HG02885 (cell line): ENCODE results near the gene PURA.
A peak's percentile ranks its signal among the peaks of the same experiment; 100 is the strongest.

Experiments used
- ATAC-seq: cut with Tn5 transposase; IDR thresholded peaks from one replicate; pipeline ENCODE4 v1.9.1; 2021; ENCODE audit warnings: mild to moderate bottlenecking; ENCODE audit not compliant: unreplicated experiment, poor library complexity

PURA gene

DNA sequence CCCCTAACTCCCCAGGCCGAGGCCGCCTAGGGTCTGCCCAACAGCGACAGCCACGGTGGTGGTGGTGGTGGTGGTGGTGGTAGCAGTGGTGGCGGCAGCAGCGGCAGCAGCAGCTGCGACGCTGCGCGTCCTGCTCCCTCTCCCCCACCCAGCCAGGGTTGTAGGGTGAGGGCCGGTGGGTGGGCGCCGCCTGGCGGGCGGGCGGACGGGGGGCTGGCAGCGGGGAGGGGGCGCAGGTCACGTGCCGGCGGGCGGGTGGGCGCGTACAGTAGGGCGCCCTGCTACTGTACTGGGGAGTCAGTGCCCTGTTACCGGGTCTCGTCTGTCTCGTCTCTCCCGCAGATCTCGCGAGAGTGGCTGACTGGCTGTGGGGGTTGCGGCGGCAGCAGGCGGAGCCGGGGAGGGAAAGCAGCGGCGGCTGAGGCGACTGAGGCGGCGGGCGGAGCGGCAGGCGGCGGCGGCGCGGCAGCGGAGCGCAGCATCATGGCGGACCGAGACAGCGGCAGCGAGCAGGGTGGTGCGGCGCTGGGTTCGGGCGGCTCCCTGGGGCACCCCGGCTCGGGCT lies at the start of gene PURA:
PURA (plus strand) TSS at position 411 of the 565 bp plus-strand sequence; CDS start at position 484, 73 bp downstream.
- ATAC-seq: peak; percentile 90

DNA sequence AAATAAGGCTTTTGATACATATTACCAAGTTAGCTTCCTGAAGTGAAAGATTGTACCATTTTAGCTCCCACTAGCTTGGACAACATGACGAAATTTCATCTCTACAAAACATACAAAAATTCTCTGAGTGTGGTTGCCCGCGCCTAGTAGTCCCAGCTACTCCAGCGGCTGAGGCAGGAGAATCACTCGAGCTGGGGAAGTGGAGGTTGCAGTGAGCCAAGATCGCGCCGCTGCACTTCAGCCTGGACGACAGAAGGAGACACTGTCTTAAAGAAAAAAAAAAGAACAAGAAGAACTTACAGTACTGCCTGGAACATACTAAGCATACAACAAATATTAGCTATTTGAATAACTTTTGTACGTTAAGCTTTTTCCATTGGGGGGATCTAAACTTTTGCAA lies 41.1 kb upstream of the PURA start:
- no peak for ATAC-seq

DNA sequence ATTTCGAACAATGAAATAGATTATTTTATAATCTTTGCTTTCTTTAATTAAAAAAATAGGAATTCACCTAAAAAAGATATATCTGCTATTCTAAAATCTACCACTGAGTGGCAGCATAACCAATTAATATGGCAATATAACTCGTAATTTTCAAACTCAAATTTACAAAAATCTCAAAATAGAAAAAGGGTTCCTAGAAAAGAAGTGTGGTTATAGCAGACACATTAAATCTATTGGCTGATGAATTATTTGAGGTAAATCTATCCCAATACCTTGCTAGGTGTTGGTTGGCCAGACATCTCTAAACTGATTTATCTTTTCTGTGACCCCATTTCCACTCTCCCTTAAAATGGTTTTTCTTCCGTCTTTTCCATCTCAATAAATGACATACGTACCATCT lies 40.6 kb upstream of the PURA start:
- no peak for ATAC-seq

DNA sequence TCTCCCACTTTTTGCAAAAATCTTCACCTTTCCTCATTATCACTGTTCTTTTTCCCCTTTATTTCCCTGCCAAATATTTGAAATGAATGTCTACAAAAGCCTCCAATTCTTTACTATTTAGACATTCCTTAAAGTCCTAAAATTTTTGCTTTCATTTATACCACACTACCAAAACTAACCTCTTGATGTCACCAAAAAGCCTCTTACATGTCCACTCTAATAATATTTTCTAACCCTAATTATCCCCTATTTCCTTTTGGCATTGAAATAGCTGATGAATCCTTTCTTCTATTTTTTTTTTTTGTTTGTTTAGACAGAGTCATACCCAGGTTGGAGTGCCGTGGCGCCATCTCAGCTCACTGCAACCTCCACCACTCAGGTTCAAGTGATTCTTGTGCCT lies 38.5 kb upstream of the PURA start:
- ATAC-seq: no peak

DNA sequence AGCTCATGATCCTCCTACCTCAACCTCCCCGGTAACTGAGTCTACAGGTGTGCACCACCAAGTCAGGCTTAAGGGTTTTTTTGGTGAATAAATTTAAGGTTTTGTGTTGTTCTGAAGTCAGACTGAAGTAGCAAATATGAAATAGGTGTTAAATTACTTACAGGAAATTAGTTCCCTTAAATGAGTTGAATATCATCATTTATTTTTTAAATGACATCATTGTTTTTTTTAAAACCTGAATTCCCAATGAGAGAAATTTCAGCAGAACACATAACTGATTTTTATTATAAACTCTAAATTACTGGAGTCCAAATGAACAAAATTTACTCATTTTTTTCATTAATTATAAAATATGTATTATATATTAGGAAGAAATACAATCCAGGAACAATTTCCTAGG lies 37.8 kb upstream of the PURA start:
- ATAC-seq: no peak

DNA sequence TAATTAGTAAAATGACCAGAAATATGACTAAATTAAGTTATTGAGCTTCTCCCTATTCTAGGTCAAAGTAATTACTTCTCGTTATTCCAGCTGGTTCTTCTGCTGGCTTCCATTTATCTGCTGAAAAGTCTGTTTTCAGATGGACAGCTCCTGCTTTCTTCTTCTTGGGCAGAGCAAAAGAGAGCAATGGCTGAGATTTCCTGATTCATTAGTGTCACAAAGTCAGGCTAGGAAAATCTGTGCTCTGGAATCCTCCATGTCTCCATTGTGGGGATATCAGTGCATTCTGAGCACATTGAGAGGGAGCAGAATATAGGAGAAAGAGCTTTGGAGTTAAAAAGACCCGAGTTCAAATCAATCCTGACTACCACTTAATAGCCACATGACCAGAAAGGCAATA lies 37.1 kb upstream of the PURA start:
- ATAC-seq: no peak

DNA sequence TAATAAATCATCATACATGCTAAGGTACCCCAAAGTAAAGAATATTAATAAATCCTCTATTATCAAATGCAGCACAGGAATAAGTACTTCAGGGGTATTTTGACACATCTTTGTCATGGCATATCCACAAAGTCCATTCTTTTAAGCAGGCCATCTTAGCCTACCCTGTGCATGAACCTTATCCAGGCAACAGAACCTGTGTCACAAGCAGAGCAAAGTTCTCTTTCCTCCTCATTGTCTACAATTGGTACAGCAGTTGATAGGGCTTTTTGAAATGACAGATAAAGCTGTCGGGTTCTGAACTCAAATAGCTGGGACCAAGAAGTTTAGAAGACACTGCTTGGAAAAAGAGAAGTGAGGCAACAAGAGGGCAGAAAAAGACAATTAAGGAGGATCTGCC lies 30.8 kb upstream of the PURA start:
- ATAC-seq: no peak

DNA sequence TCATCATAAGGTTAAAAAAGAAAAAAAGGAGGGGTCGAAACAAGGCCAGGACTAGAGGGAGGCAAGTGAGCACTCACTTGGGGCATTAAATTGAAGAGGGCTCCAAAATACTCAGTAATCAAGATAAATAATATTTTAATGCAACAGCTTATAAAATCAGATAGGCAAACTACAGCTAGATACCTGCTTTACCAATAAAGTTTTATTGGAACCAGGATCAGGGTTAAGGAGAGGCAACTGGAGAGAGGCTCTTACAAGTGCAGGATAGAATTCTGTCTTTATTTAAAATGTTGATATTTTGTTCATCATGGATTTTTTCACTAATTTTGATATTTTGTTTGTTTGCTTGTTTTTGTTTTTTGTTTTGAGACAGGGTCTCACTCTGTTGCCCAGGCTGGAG lies 30.3 kb upstream of the PURA start:
- no peak for ATAC-seq

DNA sequence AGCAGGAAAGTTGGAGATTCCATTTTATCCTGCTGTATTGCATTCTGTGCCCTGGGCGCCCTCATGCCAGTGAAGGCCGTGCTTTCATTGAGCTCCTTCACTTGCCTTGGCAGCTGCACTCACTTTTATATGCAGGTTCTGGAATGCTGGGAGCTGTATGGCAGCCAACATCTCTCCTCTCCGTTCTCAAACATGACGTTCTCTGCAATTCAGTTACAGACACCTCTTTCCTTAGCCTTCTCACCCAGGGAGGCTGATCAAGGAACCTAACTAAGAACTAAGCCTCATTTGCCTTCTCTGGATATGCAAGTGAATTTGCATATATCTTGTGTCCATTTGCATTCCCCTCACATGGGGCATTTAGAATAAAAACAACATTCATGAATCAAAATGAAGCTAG lies 29.4 kb upstream of the PURA start:
- no peak for ATAC-seq

DNA sequence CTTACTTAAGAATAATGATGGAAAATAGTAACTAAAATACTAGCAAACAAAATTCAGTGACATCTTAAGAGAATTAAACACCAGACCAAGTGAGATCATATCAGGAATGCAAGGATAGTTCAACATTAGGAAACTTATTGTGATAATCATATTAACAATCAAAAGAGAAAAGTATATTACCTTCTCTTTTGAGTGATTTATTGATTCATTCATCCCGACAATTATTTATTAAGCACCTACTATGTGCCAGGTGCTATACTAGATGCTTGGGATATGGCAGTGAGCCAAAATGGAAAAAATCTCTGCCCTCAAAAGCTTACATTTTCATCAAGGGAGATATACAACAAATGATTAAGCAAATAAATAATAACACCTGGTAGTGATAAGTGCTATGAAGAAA lies 23.7 kb upstream of the PURA start:
- no peak for ATAC-seq

DNA sequence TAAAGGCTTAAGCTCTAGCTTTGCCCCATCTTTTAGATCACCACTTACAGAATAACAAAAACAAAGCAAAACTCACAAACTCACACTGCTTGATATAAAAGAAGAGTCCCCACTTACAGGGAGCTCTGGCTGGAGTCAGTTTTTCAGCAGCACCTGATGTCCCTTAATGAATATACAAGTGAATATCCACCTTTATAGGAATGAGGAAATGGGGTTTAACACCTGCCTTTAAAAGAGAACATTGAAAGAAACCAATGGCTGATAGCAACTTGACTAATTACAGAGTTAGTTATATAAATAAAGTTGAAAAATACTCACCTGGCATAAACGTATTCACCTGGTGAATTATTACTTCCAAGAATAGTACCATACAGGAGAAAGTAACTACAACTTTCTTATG lies 20.7 kb upstream of the PURA start:
- no peak for ATAC-seq

DNA sequence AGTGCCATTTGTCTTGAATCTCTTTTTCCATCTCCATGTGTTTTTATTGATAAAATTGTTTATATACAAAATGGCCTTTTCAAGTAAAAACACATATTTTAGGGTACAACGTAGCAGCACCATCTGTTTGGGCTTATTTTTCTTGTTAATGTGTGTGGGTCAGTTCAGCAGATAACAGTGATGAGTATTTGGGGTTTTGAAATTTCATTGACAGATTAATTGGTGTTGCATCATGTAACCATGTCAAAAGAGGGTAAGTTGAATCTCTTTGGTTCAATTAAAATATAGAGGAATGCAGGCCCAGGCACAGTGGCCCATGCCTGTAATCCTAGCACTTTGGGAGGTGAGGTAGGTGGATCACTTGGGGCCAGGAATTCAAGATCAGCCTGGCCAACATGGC lies 20.0 kb upstream of the PURA start:
- no peak for ATAC-seq

DNA sequence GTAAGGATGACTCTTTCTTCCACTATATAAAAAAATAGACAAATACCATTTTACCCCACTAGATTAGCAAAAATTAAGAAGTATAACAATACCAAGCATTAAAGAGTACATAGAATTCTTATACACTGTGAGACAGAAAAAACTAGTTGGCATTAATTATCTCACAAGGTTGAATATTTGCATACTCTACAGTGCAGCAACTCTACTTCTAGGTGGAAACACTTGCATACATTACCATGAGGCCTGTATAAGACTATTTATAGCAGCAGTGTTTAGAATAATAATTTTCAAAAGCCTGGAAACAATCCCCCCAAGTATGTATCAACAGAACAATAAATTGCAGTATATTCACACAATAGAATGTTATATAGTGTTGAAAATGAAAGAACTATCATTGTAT lies 19.0 kb upstream of the PURA start:
- ATAC-seq: no peak

DNA sequence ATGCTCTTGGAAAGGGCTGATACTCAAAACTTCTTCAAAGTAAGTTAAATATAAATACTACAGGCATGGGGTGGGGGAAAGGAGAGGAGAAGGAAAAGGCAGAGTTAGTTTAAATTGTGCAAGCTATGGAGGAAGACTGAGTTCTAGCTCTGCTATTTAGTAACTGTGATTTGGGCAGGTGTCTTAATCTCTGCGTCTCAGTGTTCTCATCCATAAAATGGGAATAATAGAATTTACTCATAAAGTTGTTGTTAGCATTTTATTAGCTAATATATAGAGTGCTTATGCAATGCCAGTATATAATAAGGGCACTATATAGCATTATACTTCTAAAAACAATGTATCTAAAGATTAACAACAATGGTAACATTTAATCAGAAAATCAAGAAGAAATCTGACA lies 12.7 kb upstream of the PURA start:
- ATAC-seq: no peak

DNA sequence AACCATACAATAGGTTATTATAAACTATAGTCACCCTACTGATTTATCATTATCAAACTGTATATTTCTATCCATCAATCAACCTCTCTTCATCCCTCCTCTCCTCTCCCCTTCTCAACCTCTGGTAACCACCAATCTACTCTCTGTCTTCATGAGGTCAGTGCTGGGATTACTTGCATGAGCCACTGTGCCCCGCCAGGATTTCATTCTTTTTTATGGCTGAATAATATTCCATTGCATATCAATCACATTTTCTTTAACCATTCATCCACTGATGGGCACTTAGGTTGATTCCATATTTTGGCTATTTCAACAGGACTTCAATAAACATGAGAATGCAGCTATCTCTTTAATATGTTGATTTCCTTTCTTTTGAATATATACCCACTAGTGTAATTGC lies 10.8 kb upstream of the PURA start:
- ATAC-seq: no peak

DNA sequence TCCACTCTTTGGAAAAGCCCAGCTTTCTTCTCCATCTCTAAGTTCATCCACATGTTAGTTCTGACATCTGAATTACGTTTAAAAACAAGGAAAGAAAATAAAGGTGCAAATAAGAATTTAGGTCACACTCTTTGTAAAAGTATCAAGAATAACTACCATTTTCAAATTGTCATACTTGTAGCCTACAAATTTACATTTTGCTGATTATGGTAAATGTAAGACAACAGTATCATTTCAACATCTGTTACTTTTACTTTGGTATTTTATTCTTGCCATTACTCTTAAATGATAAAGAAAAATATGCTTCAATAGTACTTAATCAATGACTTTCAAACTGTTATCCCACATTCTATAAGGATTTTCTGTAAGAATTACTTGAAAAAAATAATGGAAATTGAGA lies 9.8 kb upstream of the PURA start:
- no peak for ATAC-seq

DNA sequence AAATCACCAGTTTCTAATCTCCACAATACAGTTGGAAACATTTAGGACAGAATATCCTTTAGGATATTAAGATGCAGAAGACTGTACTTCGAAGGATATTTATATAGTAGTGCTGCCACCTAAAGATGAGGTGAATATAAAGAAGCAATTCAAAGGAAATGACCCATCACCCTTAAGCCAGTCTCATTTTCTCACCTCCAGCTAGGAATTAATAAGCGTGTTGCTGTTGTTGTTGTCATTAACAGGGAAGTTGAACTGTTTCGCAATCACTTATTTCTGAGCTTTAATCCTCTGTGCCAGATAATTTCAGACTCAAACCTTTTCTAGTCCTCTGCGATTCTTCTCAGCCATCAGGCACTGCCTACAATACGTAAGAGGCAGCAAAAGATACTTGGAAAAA lies 7.8 kb upstream of the PURA start:
- ATAC-seq: no peak

DNA sequence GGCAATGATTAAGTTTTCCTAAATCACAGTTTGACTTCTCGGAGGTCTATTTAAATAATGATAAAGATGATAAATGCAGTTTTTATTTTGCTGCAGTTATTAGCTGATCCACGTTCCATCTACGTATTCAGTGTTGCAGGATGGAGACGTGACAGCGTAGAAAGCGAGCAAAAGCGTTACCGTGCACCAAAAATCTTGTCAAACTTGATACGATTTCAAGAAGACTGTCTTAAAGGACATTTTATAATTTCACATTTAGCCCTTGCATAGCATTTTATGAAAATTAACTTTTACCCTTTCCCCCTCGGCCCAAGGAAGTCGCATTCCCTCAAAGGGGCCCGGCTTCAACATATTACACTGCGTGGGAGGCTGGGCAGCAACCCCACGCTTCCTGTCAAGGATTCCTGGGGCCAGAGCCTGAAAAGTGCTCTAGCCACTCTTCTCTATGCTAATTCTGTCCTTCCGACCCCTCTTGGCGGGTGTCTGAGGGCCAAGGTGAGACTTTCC lies 7.1 kb upstream of the PURA start:
- ATAC-seq: no peak

DNA sequence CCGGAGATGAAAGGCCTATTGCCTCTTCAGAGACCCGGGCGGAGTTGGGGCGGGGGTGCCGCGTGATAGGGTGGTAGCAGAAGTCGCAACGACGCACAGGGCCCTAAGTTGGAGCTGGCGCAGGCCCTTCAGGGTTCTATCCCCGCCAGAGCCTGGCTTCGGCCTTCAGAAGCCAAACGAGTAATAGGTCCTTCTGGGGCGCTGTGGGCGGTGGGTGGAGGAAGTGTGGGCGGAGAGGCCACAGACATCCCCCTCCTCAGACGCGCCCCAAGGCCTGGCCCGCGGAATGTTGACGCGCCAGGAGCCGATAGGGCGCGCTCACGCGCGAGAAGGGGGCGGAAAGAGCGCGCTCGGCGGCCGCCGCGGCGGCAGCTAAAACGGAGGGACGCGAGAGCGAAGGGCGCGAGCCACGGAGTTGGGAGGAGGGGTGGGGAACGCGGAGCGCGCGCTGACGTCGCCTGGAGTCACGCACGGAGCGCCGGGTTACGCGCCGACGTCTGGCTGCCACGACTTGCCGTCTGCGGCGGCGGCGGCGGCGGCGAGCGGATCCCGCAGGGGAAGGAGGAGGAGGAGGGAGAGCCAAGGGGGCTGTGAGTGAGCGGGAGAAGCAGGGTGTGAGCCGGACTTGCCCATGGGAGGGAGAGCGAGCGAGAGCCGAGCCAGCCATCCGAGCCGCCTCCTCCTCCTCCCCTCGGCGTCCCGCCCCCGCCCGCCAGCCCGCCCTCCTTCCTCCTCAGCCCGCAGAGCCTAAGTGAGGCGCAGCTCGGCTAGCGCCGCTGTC lies 6.4 kb upstream of the PURA start:
- peak; percentile 88 for ATAC-seq

DNA sequence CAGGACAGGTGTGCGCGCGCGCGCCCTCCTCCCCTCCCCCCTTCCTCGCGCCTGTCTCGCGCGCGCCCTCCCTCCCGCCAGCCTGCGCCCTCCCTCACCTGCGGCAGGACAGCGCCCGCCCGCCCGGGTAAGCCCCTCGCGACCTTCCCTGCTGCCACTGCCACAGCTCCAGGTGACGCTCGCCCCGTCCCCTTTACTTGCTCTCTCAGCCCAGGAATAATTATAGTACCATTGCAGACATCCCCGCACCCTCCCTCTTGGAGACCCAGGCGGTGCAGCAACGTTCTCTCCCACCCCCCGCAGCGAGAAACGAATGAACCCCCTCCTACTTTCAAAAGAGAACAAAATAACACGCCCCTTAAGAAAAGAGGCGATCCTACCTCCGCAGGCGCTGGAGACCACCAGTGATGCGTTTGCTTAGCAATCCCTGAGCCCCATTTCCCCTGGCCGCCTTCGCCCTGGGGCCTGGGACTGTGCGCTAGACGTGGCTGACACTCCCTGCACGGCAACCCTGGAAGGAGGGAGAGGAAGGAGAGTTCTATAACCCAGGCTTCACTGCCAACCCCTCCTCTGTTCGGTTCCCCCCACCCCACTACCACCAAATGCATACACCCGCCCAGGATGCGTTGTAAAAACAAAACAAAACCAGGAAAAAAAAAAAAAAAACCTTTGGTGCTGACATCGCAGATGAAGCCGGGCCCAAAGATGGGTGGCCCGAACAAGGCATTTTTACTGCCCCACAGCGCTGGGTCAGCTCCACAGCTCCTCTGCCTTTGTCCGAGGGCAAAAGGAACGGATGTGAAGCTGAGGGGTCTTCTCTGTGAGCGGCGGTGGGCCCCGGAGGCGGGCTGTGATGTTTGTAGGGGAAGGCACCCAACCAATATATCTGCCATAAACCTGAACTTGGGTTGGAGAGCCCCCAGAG lies 5.6 kb upstream of the PURA start:
- no peak for ATAC-seq
